Measurements from ENCODE around the gene RNF149.

Gene RNF149

DNA sequence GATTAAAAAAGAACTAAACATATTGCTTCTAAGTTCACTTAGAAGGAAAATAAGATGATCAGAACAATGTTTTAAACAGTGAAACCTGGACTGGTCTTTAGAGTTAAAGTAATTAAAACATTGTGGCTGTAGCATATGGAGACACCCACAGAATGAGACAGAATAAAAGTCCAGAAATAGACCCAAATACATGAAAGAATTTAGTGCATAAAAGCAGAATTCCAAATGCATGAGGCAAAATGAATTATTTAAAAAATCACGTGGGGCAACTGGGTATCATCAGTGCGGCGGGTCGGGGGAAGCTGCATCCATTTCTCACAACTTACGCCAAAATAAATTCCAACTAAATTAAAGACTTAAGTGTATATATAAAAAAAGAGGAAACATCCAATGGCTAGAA is 12.1 kb downstream of the RNF149 start:
- no peak for DNase-seq (ENCODE audit: low read depth in 3 of 3)

DNA sequence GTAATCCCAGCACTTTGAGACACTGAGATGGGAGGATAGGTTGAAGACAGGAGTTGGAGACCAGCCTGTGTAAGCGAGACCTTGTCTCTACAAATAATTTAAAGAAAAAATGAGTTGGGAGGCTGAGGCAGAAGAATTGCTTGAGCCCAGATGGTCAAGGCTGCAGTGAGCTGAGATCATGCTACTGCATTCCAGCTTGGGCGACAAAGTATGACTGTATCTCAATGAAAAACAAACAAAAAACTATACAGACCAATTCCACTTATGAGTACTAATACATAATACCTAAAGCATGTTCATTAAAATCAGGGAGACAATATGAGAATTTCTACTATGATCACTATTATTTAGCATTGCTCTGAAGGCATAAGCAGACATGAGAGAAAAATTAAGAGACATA is 12.6 kb downstream of the RNF149 start:
- no peak for DNase-seq (ENCODE audit: low read depth in 3 of 3)

DNA sequence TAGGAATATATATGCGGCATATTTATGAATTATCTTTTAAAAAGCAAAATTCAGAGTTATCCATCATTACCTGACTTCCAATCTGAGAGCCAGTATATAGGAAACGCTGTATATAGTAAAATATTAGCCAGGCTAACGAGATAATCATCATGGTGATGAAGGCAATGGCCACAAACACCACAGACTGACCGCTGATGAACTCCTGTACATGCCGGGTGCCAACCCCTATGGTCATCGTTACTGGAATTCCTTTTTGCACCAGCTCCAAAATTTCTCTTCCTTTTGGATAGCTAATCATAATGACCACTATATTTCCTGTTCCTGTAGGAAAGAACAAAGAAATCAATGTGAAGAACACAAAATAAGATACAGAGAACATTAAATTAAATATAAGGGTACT is 13.6 kb downstream of the RNF149 start:
- DNase-seq (ENCODE audit: low read depth in 3 of 3): no peak

DNA sequence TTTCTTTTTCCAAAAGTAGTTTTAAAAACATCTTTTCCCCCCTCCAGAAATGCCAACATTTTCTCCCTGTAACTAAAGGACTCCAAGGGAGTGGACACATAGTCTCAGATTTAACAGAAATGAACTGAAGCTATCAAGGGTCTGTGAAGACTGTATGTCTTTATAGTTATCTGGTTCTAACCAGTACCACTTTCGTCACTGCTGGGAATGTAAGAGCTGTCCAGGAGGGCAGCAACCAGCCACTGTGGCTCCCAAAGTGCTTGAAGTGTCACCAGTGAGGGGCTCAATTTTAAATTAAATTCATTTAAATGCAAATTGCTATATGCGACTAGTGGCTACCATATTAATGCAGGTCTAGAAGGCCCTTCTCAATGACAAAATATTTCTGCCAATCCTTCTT is 15.0 kb downstream of the RNF149 start:
- no peak for DNase-seq (ENCODE audit: low read depth in 3 of 3)

DNA sequence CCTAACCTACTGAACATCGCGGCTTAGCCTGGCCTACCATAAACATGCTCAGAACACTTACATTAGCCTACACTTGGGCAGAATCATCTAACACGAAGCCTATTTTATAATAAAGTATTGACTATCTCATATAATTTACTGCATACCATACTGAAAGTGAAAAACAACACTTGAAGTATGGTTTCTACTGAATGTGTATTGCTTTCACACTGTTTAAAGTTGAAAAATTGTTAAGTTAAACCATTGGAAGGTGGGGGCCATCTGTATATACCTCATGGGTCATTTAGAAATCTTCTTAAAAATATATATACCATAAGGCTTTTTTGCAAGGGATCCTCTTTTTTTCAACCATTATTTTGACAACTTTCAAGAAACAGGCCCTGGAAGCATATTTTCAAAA is 16.5 kb downstream of the RNF149 start:
- DNase-seq (ENCODE audit: low read depth in 3 of 3): no peak

DNA sequence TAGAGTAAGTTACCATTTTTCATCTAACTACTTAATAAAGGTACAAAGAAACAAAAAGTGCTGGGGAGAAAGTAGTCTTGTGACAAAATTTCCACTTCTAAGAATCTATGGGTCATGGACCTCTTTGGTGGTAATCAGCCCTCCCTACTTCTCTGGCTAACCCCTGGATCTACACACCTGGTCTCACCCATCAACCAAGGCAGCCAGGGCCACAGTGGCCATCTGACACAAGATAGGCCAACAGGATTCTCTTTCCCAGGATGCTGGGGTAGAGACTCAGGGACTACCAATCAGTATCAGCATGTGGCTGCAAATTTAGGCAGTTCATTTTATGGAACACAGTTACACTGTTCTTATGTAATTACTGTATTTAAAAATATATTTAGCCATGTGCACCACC is 17.8 kb downstream of the RNF149 start:
- no peak for DNase-seq (ENCODE audit: low read depth in 3 of 3)

DNA sequence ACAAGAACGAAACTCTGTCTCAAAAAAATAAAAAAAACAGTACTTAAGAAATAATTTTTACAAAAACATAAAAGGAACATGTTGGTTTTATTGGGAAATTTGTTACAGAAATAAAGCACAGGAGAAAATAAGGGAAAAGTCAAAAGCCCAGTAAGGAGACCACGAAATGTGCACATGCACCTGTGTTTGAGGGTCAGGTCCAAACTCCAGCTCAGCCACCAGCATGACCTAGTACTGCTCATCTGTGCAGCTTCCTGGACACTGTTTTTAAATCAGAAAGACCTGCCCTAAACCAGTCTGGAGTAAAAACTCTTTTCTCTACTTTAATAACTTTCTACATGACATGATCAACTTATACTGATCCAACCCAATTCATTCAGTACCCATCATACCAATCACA is 21.2 kb downstream of the RNF149 start:
- no peak for DNase-seq (ENCODE audit: low read depth in 3 of 3)

DNA sequence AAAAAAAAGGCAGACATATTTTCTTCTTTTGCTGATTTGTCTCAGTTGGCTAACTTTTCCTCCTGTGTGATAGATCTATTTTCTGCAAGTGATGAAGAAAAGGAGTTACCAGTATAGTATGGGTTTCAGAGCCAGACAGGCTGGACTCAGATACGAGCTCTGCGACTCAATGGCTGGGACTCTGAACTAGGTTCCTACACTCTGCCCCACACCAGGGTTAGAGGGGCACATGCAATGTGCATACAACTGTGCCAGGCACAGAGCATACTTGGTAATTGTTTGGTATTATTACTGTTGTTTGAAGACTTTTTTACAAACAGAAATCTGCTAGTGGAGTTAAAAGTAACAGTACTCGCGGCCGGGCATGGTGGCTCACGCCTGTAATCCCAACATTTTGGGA is 21.8 kb downstream of the RNF149 start:
- DNase-seq (ENCODE audit: low read depth in 3 of 3): no peak

DNA sequence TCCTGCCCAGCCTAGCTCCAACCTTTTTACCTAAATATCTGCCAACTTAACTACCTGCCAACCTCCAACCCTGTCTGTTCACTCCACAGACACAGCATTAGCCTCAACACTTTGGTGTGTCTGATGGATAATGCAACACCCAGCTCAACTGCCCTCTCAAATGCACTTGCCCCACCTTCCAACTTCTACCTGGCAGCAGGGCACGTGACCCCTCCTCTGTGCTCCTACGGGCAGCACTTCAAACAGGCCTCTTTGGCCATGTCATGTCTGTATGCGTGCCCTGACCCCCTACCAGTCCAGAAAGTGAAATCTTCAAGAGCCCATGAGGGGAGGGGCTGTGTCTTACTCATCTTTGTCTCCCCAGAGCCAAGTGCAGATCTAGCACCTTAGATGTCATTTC is 25.5 kb downstream of the RNF149 start:
- DNase-seq (ENCODE audit: low read depth in 3 of 3): no peak

DNA sequence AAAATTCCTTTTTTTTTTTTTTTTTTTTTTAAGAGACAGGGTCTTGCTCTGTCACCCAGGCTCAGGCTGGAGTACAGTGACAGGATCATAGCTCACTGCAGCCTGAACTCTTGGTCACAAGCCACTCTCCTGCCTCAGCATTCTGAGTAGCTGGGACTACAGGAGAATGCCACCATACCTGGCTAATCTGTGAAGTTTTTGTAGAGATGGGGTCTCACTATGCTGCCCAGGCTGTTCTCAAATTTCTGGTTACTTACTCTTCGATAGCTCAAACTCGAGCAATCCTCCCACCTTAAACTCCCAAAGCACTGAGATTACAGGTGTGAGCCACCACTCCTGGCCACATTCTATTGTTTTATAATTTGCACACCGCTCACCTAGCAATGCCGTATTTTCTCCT is 27.0 kb downstream of the RNF149 start:
- DNase-seq (ENCODE audit: low read depth in 3 of 3): no peak

DNA sequence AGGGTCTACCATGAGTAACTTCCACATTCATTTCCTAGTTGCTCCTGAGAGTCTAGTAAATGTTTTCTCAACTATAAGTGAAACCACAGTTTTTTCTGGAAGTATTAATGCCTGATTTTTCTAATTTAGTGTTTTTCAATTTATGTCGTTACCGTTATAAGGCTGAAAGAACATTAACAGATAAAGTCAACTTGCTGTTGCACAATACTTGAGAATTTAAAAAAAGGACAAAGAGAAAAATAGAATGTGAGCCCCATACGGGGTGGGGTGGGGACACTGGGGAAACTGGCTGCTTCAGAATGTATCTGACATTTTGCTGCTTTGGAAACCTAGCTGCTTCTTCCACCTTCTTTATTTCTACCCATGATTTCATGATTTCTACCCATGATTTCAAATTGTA is 29.6 kb downstream of the RNF149 start:
- no peak for DNase-seq (ENCODE audit: low read depth in 3 of 3)

DNA sequence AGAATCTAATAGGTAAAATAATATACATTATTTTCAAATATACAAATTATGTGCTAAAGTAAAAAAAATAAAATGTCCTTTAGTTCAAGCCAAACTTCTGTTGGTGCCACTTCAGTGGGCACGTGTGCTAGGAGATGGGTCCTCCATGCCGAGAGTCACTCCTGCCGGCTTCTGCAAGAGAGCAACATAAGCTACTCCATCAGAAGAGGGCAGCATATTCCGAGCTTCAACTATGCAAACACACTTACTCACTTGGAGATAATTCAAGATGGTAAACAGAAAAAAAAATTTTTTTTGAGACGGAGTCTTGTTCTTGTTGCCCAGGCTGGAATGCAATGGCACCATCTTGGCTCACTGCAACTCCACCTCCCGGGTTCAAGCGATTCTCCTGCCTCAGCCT is 31.4 kb downstream of the RNF149 start:
- no peak for DNase-seq (ENCODE audit: low read depth in 3 of 3)

DNA sequence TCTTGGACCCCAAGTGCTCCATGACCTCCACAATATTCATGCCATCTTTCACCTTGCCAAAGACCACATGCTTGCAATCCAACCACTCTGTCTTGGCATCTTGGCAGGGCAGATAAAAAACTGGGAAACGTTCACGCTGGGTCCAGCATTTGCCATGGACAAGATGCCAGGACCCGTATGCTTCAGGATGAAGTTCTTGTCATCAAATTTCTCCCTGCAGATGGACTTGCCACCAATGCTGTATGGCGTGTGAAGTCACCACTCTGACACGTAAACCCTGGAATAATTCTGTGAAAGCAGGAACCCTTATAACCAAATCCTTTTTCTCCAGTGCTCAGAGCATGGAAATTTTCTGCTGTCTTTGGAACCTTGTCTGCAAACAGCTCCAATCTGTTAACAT is 34.4 kb downstream of the RNF149 start:
- DNase-seq (ENCODE audit: low read depth in 3 of 3): no peak

DNA sequence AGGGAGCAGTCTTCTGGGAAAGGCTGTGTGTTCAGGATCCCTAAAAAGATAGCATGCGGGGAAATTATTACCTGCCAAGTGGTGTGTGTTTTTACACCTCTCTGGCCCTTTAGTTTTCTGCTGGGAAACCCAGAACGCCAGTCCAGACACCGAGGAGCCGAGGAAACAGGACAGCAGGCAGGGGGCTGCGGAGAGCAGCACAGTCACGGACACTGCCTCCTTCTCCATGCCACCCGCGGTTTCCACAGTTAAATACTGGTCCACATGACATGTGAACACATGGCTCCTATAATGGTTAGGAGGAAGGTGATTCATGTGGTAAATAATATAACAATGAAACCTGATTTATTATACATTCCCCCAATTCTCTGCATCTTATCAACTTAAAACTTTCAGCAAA is 35.4 kb downstream of the RNF149 start:
- no peak for DNase-seq (ENCODE audit: low read depth in 3 of 3)

DNA sequence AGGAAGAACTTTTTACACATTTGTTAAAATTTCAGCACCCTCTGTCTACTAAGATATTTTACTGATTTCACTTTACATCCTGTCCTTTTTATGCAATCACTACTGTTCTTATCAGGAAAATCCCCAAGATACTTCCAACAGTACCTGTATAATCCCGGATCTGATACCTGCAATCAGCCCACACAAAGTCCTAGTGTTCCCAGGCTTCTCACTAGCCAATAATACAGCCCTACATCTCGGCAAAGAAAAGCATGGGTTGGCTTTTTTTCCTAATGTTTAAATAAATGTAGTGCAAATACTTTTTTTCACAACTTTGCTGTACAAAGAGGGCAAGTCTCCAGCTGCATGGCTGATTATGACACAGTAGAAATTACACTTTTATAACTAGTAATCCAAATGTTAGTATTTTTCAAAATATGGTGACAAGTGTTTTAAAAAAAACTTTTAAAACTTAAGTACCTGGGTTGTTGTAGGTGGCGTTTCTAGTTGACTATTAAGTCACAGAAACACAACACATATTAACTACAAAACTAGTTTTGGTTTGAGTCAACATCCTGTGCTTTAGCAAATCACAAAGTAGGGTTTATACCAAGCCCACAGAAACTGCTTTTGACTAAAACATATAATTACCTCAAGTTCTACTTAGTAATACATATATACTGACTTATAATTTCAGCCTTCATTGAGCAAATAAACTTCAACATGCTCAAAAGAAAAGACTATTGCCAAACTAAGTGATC is 36.3 kb downstream of the RNF149 start:
- no peak for DNase-seq (ENCODE audit: low read depth in 3 of 3)

DNA sequence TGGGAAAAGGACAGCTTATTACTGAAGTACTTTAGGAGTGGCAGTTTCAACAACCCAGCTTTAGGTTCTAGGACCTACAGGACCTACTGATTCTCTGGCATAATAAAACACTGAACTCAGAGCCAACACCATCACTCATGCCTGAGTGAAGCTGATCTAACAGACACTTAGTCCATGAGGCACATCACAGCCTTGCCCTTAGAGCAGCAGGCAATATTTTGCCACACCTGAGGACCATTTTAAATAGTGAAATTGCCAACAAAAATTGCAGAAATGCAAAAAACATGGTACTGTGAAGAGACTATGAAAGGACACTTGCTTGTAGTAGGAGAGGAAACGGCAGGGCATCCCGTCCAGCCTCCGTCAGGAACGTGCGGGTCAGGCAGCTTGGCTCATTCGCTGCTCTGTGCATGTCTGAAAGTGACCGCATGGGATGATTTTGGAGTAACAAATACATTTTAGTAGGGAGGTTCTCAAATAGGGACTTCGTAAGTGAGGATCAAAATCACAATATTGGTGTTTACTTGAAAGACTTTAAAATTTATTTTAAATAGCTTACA is 37.7 kb downstream of the RNF149 start:
- DNase-seq (ENCODE audit: low read depth in 3 of 3): no peak

DNA sequence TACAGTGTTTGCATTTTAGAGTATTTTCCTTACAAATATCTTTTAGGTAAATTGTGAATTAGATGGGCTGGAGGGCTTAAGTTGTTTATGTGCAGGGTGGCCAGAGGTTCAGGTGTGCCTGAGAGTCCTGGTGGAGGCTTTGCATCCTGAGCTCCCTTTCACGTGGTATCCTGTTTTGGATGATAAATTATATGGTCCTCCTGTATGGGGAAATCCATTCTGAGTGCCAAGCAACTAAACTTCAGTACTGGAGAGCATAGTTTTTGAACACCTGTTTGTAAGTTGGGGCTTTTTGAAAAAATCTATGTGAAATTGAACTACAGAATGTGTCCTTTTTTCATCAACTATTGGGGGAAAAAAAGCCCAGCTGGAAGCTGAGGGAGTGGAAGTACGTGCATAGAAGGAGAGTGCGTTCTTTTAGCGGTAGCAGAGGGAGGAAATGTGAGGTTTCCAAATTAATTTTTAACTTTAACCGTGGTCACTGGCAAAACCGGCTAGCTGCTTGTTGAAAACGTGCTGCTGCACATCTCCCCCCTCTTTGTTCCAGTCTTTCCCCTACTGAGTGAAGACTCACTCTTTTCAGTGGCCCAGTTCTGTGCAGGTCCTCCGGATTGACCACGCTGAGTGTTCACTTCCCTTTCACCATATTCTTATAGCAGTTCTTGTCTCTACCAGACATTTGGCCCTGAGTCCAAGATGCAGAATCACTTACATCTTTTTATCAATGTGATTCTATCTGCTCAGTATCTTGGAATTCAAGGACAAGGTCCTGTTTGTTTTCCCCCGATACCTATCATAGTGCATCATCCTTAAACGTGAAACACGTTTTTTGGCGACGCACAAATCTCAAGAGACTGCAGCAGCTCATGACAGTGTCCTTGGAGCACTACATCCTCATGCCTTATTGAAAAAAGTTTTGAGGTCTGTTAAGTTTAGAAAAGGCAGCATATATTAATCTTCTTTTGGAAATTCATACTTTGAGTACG is 40.5 kb downstream of the RNF149 start:
- DNase-seq (ENCODE audit: low read depth in 3 of 3): no peak

DNA sequence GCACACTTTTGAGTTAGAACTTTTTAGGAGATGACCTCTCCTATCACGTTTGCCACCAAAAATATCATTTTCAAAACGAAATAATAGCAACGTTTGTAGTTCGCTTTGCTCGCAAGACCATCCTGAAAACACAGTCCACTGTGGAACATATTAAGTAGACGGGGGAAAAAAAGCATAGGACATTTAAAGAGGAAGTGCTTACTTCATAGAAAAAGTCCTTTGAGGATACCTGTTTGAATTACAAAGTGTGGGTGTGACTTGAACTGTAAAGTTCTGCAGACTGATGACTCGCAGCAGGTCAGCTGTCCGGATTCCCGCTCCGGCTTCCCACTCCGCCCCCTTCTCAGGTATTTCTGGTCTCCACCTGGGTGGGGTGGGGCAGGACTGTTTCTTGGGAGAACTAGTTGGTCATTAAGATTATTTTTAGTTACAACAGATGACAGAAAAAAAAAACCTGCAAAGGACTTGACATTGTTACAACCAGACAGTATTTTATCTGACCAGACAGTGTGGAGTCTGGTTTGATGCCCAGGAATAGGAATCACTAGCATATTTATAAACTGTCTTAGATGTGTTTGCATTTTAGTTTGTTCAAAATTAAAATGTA is 42.5 kb downstream of the RNF149 start:
- DNase-seq (ENCODE audit: low read depth in 3 of 3): no peak

DNA sequence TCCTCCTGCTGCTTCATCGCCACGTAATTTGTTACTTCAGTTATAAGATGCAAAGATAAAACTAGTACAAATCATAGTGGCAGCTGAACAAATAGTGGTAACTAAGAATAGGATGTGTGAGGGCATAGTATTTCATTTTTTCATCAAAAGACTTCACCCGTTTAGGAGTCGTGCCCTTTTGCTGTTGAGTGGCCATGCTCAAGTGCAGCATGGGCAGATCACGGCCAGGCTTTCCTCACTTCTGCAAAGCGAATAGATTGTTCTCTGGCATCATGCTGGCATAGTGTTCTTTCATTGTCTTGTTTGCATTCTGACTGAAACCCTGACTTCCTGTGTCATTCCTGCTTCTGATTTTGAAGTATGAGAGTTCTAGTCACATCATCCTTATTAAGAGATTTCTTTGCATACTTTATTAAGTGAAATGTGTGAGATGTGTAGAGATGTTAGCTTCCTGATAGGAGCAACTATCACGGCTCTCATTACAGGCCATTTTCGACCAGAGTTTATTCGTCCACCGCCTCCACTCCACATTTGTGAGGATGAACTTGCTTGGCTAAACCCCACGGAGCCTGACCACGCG is 44.1 kb downstream of the RNF149 start:
- no peak for DNase-seq (ENCODE audit: low read depth in 3 of 3)

DNA sequence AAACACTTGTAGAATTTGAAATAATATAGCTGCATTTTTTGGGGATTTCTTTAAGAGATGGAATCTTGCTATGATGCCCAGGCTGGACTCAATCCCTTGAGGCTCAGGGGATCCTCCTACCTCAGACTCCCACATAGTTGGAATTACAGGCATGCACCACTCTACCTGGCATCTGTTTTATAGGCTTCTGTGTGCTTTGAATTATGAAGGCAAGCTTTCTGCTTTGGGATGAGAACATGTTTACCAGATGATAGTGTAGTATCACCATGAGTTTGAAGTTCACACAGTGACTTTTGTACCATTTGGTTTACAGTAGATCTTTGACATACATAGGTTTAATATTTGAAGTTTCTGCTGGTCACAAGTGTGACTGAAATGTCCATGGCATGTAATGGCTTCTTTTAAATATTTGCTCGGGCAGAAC is 45.1 kb downstream of the RNF149 start:
- no peak for DNase-seq (ENCODE audit: low read depth in 3 of 3)

DNA sequence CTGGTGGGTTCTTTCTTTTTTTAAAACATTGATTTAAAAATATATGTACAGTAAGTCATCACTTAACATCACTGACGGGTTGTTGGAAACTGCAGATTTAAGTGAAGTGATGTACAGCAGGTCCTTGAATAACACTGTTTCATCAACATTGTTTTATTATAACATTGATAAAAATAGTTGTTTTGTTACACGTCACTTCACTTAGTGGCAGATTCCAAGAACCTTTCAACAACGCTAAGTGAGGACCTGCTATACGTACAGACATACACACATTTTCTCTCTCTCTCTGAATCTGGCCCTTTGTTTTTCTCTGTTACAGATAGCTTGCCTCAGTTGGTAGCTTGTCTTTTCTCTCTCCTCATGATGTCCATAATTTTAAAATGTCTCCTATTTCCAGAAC is 46.4 kb downstream of the RNF149 start:
- no peak for DNase-seq (ENCODE audit: low read depth in 3 of 3)

DNA sequence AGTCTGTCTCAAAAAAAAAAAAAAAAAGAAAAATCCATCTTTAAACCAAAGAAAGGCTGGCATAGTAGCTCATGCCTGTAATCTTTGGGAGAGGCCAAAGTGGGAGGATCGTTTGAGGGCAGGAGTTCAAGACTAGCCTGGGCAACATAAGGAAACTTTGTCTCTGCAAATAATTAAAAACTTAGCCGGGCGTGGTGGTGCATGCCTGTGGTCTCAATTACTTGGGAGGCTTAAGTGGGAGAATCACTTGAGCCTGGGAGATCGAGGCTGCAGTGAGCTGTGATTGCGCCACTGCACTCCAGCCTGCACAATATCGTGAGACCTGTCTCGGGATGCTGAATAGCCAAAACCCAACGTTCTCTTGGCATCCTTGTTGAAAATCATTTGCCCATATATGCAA is 49.7 kb downstream of the RNF149 start:
- no peak for DNase-seq (ENCODE audit: low read depth in 3 of 3)

Measured in stimulated activated CD4-positive, alpha-beta T cell treated with anti-CD3 and anti-CD28 coated beads, TNF-alpha, amount 100 ng/mL, for 4 hours (primary cell).